ENCODE results near the gene SORBS1.

The SORBS1 gene

DNA sequence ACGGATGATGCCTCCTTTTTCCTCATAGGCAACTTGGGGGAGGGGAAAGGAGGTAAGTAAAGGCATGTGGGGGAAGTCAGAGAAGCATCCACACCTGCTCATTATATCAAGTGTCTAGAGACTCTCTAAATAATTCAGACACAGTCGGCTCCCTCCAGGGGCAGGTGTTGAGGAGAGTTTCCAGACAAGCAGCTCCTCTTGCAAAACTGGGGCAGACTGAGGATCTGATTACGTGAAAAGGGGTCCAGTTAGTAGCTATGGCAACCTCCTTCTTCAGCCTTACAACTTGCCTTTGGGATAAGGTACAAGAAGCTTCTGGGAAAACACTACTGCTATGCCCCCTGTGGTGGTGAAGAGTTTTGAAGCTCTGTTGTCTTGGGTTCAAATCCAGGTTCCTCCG is 39.0 kb upstream of the SORBS1 start (continued):
- TF ChIP-seq, protein P1, sequence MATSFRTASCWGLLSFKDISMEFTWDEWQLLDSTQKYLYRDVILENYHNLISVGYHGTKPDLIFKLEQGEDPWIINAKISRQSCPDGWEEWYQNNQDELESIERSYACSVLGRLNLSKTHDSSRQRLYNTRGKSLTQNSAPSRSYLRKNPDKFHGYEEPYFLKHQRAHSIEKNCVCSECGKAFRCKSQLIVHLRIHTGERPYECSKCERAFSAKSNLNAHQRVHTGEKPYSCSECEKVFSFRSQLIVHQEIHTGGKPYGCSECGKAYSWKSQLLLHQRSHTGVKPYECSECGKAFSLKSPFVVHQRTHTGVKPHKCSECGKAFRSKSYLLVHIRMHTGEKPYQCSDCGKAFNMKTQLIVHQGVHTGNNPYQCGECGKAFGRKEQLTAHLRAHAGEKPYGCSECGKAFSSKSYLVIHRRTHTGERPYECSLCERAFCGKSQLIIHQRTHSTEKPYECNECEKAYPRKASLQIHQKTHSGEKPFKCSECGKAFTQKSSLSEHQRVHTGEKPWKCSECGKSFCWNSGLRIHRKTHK (tag by site-specific recombination; IDR thresholded peaks at IDR 0.05): no peak
- TF ChIP-seq ZNF658 (tag by site-specific recombination; IDR thresholded peaks at IDR 0.05) (no peak), ZFP41 (tag by site-specific recombination; IDR thresholded peaks at IDR 0.05; ENCODE audit: borderline replicate concordance) (no peak), ZNF157 (tag by site-specific recombination; IDR thresholded peaks at IDR 0.05) (no peak), GLIS2 (tag by site-specific recombination; IDR thresholded peaks at IDR 0.05) (no peak), GLIS1 (tag by site-specific recombination; IDR thresholded peaks at IDR 0.05) (no peak), BCL11A (tag by site-specific recombination; IDR thresholded peaks at IDR 0.05; ENCODE audit: low read depth) (no peak)
- TF ChIP-seq, protein P2, sequence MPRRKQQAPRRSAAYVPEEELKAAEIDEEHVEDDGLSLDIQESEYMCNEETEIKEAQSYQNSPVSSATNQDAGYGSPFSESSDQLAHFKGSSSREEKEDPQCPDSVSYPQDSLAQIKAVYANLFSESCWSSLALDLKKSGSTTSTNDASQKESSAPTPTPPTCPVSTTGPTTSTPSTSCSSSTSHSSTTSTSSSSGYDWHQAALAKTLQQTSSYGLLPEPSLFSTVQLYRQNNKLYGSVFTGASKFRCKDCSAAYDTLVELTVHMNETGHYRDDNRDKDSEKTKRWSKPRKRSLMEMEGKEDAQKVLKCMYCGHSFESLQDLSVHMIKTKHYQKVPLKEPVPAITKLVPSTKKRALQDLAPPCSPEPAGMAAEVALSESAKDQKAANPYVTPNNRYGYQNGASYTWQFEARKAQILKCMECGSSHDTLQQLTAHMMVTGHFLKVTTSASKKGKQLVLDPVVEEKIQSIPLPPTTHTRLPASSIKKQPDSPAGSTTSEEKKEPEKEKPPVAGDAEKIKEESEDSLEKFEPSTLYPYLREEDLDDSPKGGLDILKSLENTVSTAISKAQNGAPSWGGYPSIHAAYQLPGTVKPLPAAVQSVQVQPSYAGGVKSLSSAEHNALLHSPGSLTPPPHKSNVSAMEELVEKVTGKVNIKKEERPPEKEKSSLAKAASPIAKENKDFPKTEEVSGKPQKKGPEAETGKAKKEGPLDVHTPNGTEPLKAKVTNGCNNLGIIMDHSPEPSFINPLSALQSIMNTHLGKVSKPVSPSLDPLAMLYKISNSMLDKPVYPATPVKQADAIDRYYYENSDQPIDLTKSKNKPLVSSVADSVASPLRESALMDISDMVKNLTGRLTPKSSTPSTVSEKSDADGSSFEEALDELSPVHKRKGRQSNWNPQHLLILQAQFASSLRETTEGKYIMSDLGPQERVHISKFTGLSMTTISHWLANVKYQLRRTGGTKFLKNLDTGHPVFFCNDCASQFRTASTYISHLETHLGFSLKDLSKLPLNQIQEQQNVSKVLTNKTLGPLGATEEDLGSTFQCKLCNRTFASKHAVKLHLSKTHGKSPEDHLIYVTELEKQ (tag by site-specific recombination; IDR thresholded peaks at IDR 0.05; ENCODE audit: borderline replicate concordance): no peak

DNA sequence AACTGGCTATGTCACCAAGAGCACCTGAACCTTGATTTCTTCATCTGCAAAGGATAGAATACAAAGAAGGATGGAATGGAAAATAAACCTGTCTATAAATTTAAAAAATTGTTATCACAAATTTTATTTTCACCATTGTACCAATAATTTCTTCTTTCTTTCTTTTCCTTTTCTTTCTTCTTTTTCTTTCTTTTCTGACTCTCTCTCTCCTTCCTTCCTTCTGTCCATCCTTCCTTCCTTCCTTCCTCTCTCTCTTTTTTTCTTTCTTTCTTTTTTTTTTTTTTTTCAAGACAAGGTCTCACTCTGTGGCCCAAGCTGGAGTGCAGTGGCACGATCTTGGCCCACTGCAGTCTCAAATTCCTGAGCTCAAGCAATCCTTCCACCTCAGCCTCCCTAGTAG is 36.6 kb upstream of the SORBS1 start:
- Histone ChIP-seq H3K4me1 (ENCODE audit: control insufficient read depth, insufficient read depth, low read length) (no peaks in the 10 kb centered on the region), H3K4me3 (ENCODE audit: low read depth, low read length) (no peak overlapping the region), H3K27ac (ENCODE audit: extremely low read depth, low read depth, low read length) (no peak overlapping the region), H3K36me3 (ENCODE audit: control insufficient read depth in 2 of 2, insufficient read depth in 1 of 2, low read length in 2 of 2) (no peaks in the 10 kb centered on the region), H3K9me3 (ENCODE audit: control insufficient read depth, insufficient read depth, low read depth, low read length) (no peaks in the 10 kb centered on the region)
- CTCF ChIA-PET: interaction anchor here (8.5 to 10.0 kb wide), 2 partner anchors 166 to 222 kb away, joined by 166 to 213 read pairs; no protein-coding TSS in a partner anchor
- TF ChIP-seq, protein P3, sequence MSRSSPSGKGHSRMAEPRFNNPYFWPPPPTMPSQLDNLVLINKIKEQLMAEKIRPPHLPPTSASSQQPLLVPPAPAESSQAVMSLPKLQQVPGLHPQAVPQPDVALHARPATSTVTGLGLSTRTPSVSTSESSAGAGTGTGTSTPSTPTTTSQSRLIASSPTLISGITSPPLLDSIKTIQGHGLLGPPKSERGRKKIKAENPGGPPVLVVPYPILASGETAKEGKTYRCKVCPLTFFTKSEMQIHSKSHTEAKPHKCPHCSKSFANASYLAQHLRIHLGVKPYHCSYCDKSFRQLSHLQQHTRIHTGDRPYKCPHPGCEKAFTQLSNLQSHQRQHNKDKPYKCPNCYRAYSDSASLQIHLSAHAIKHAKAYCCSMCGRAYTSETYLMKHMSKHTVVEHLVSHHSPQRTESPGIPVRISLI (tag by site-specific recombination; IDR thresholded peaks at IDR 0.05): no peak
- TF ChIP-seq ZNF366 (tag by site-specific recombination; conservative IDR thresholded peaks at IDR 0.05): peak; percentile 63
- POLR2A ChIA-PET: no interaction called here

DNA sequence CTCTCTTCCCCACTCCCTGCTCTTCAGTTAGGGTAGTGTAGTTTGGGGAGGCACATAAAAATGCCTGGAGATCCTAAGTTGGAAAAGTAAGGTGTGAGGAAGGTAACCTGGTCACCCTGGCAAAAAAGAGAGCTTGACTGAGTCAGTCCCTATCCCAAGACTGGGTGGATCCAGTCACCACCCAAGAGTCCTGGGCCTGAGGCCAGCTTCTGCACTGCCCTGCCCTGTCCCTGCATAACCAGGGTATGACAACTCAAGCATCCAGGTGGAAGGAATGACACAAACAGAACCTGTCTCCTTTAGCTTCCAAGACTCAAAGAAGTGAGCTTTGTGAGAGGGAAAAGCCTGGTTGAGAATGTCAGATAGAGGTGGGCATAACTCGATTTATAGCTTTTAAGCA is 26.9 kb upstream of the SORBS1 start:
- no peaks in the 10 kb centered on the region for H3K9me3 ChIP-seq (ENCODE audit: control insufficient read depth, insufficient read depth, low read depth, low read length)
- CTCF ChIA-PET: interaction anchor here (0.8 to 3.4 kb wide), 3 partner anchors 12 to 142 kb away, joined by 3 to 19 read pairs (median 6); no protein-coding TSS in a partner anchor
- no peak overlapping the region for H3K4me3 ChIP-seq (ENCODE audit: low read depth, low read length)
- H3K36me3 ChIP-seq (ENCODE audit: control insufficient read depth in 2 of 2, insufficient read depth in 1 of 2, low read length in 2 of 2): no peaks in the 10 kb centered on the region
- TF ChIP-seq ZFP3 (tag by site-specific recombination; IDR thresholded peaks at IDR 0.05; ENCODE audit: low read depth) (no peak), ZNF324 (tag by site-specific recombination; IDR thresholded peaks at IDR 0.05) (no peak), ZFP69B (tag by site-specific recombination; IDR thresholded peaks at IDR 0.05) (no peak), KLF1 (tag by site-specific recombination; IDR thresholded peaks at IDR 0.05) (peak; percentile 28; the same call in 1 of the 2 replicates), ZNF837 (tag by site-specific recombination; IDR thresholded peaks at IDR 0.05) (no peak)
- TF ChIP-seq, protein P4, sequence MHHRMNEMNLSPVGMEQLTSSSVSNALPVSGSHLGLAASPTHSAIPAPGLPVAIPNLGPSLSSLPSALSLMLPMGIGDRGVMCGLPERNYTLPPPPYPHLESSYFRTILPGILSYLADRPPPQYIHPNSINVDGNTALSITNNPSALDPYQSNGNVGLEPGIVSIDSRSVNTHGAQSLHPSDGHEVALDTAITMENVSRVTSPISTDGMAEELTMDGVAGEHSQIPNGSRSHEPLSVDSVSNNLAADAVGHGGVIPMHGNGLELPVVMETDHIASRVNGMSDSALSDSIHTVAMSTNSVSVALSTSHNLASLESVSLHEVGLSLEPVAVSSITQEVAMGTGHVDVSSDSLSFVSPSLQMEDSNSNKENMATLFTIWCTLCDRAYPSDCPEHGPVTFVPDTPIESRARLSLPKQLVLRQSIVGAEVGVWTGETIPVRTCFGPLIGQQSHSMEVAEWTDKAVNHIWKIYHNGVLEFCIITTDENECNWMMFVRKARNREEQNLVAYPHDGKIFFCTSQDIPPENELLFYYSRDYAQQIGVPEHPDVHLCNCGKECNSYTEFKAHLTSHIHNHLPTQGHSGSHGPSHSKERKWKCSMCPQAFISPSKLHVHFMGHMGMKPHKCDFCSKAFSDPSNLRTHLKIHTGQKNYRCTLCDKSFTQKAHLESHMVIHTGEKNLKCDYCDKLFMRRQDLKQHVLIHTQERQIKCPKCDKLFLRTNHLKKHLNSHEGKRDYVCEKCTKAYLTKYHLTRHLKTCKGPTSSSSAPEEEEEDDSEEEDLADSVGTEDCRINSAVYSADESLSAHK (tag by site-specific recombination; IDR thresholded peaks at IDR 0.05): no peak
- POLR2A ChIA-PET: no interaction called here
- H3K27ac ChIP-seq (ENCODE audit: extremely low read depth, low read depth, low read length): no peak overlapping the region
- no peaks in the 10 kb centered on the region for H3K4me1 ChIP-seq (ENCODE audit: control insufficient read depth, insufficient read depth, low read length)

Measured in HEK293 (cell line).